Measurements from ENCODE around the gene CNPY4.

CNPY4 gene

GRCh38 chr7:100171087-100171681 is 51.8 kb downstream of the CNPY4 start:
- H3K36me3 ChIP-seq (ENCODE audit: low read depth): no peaks in the 10 kb centered on the region
- no peaks in the 10 kb centered on the region for H3K9me3 ChIP-seq (ENCODE audit: severe bottlenecking)
- peaks cover 6% of the 10 kb centered on the region for H3K4me1 ChIP-seq (ENCODE audit: insufficient read depth, poor library complexity, severe bottlenecking)
- ATAC-seq (ENCODE audit: low read depth) (peak; percentile 38; the same call in 2 of the 3 replicates), DNase-seq (ENCODE audit: low spot score) (no peak)
- no peak overlapping the region for H3K27ac ChIP-seq (ENCODE audit: poor library complexity, severe bottlenecking)
- no peaks in the 10 kb centered on the region for H3K27me3 ChIP-seq (ENCODE audit: insufficient read depth, poor library complexity, severe bottlenecking)
- peak overlapping the region; percentile 28 for H3K4me3 ChIP-seq (ENCODE audit: severe bottlenecking)
- TF ChIP-seq, protein P1, sequence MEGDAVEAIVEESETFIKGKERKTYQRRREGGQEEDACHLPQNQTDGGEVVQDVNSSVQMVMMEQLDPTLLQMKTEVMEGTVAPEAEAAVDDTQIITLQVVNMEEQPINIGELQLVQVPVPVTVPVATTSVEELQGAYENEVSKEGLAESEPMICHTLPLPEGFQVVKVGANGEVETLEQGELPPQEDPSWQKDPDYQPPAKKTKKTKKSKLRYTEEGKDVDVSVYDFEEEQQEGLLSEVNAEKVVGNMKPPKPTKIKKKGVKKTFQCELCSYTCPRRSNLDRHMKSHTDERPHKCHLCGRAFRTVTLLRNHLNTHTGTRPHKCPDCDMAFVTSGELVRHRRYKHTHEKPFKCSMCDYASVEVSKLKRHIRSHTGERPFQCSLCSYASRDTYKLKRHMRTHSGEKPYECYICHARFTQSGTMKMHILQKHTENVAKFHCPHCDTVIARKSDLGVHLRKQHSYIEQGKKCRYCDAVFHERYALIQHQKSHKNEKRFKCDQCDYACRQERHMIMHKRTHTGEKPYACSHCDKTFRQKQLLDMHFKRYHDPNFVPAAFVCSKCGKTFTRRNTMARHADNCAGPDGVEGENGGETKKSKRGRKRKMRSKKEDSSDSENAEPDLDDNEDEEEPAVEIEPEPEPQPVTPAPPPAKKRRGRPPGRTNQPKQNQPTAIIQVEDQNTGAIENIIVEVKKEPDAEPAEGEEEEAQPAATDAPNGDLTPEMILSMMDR (IDR thresholded peaks at IDR 0.05; ENCODE audit: poor library complexity, severe bottlenecking): no peak

- Histone ChIP-seq H3K27me3 (ENCODE audit: insufficient read depth, poor library complexity, severe bottlenecking) (no peaks in the 10 kb centered on the region), H3K4me1 (ENCODE audit: insufficient read depth, poor library complexity, severe bottlenecking) (peaks cover 10% of the 10 kb centered on the region), H3K4me3 (ENCODE audit: severe bottlenecking) (peak overlapping the region; percentile 28), H3K36me3 (ENCODE audit: low read depth) (no peaks in the 10 kb centered on the region), H3K9me3 (ENCODE audit: severe bottlenecking) (no peaks in the 10 kb centered on the region), H3K27ac (ENCODE audit: poor library complexity, severe bottlenecking) (no peak overlapping the region)
- TF ChIP-seq, protein P1 (IDR thresholded peaks at IDR 0.05; ENCODE audit: poor library complexity, severe bottlenecking): no peak
- no peak for ATAC-seq (ENCODE audit: low read depth)
- DNase-seq (ENCODE audit: low spot score): no peak
Measured at GRCh38 chr7:100171840-100172239, 52.4 kb downstream of the CNPY4 start.

- no peak overlapping the region for H3K4me3 ChIP-seq (ENCODE audit: severe bottlenecking)
- H3K4me1 ChIP-seq (ENCODE audit: insufficient read depth, poor library complexity, severe bottlenecking): peaks cover 4% of the 10 kb centered on the region
- no peaks in the 10 kb centered on the region for H3K36me3 ChIP-seq (ENCODE audit: low read depth)
- no peaks in the 10 kb centered on the region for H3K27me3 ChIP-seq (ENCODE audit: insufficient read depth, poor library complexity, severe bottlenecking)
- ATAC-seq (ENCODE audit: low read depth) (no peak), DNase-seq (ENCODE audit: low spot score) (no peak)
- no peak overlapping the region for H3K27ac ChIP-seq (ENCODE audit: poor library complexity, severe bottlenecking)
- TF ChIP-seq, protein P1 (IDR thresholded peaks at IDR 0.05; ENCODE audit: poor library complexity, severe bottlenecking): no peak
- H3K9me3 ChIP-seq (ENCODE audit: severe bottlenecking): no peaks in the 10 kb centered on the region
Measured at GRCh38 chr7:100173806-100174495, 54.5 kb downstream of the CNPY4 start.

GRCh38 chr7:100174582-100174981 is 55.1 kb downstream of the CNPY4 start:
- no peaks in the 10 kb centered on the region for H3K27me3 ChIP-seq (ENCODE audit: insufficient read depth, poor library complexity, severe bottlenecking)
- peaks cover 4% of the 10 kb centered on the region for H3K4me1 ChIP-seq (ENCODE audit: insufficient read depth, poor library complexity, severe bottlenecking)
- H3K9me3 ChIP-seq (ENCODE audit: severe bottlenecking): no peaks in the 10 kb centered on the region
- H3K36me3 ChIP-seq (ENCODE audit: low read depth): no peaks in the 10 kb centered on the region
- TF ChIP-seq, protein P1 (IDR thresholded peaks at IDR 0.05; ENCODE audit: poor library complexity, severe bottlenecking): no peak
- DNase-seq (ENCODE audit: low spot score) (no peak), ATAC-seq (ENCODE audit: low read depth) (no peak)
- H3K4me3 ChIP-seq (ENCODE audit: severe bottlenecking): no peak overlapping the region
- H3K27ac ChIP-seq (ENCODE audit: poor library complexity, severe bottlenecking): no peak overlapping the region

Measured in RWPE2 (cell line).